ENCODE results near the gene PEX11G. TPM values are rescaled to one million over a fixed set of nuclear protein-coding genes. Genes with fewer than 3 reads are reported as not detected.
"Not testable (repeated sequence)": the region's sequence is repeated elsewhere in the genome, so short reads cannot be mapped to it uniquely, and the experiment has no call there.

Gene PEX11G
- total RNA-seq, 1 experiment from 2014 or later = 1.5 TPM

DNA sequence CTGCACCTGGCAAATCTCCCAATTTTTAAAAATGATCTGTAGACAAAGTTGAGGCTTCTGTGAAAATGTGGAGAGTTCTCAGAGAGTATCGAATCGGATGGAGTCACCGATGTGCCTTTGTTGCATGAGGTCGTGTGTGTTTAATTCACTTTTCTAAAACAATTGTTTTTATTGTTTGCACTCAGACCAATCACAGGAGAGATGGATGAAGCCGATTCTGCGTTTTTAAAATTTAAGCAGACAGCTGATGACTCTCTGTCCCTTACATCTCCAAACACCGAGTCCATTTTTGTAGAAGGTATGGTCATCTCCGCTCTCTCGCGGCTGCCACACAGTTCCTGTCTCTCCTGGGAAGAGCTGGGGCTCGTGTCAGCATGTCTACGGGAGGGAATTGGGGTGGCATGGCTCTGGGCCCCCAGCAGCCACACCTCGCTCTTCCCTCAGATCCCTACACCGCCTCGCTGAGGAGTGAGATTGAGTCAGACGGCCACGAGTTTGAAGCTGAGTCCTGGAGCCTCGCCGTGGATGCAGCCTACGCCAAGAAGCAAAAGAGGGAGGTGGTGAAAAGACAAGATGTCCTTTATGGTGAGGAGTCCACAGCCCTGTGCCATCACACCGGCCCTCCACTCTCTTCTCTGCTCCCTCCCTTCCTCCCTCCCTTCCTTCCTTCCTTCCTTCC is 47.2 kb downstream of the PEX11G start:
- no peak for DNase-seq (ENCODE audit: extremely low read depth, low read depth)

DNA sequence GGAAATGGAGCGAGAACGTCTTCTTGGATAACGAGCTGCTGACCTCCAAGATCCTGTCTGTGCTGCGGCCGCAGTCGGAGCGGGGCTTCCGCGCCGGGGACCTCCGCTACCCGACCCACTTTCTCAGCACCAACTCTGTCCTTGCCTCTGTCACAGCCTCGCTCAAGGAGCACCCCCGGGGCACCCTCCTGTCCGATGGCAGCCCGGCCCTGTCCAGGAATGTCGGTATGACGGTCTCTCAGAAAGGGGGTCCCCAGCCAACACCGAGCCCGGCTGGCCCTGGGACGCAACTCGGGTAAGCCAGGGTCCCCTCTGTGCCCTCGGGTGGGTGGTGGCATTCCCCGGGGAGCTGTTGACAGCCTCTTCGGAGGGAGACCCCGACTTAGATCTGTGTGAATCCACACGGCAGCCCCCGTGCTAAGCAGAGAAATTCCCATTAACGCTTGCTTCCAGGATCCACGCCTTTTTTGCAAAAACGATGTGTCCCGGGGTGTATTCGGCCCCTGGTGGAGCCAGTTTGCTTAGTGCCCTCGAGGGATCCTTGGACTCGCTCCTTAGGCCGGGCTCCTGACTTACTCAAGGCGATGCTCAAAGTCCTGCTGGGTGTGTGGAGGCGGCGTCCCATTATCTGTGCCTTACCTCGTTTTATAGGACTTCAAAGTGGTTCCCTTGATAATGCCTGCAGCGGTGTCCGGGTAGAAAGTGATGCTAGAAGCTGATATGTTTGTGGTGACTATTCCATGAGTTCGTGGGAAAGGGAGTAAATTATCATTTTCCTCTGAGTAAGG is 48.5 kb downstream of the PEX11G start:
- DNase-seq (ENCODE audit: extremely low read depth, low read depth) = no peak

DNA sequence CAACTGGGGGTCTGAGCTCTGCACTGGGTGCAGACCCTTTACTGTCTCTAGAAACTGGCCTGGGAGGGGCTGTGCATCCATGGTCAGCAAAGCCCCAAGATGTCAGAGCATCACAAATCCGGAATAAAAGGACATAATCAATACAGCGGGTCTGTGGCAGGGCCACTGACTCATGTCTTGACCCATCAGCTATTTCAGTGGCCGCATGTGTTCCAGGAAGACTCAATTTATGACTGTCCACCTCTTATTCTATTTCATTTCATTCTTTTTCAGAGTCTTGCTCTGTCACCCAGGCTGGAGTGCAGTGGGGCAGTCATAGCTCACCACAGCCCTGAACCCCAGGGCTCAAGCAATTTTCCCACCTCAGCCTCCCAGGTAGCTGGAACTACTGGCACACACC is 53.2 kb downstream of the PEX11G start:
- no peak for DNase-seq (ENCODE audit: extremely low read depth, low read depth)

DNA sequence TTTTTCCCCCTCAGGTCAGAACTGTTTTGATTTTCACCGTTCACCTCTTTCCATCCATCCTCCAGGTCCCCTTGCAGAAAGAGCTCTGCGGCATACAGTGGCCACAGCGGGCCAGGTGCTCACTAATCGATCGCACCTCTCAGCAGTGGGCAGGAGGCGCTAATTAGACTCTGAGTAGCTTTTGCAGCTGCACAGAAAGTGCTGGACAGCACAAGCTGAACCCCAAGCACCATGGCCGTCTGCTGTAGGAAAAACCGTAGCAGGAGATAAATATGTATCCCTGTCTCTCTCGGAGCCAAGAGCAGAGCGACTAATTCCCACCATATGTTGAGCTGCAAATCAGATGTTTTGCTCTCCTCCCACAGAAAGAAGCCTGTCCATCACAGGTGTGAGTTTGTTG is 54.4 kb downstream of the PEX11G start:
- no peak for DNase-seq (ENCODE audit: extremely low read depth, low read depth)

DNA sequence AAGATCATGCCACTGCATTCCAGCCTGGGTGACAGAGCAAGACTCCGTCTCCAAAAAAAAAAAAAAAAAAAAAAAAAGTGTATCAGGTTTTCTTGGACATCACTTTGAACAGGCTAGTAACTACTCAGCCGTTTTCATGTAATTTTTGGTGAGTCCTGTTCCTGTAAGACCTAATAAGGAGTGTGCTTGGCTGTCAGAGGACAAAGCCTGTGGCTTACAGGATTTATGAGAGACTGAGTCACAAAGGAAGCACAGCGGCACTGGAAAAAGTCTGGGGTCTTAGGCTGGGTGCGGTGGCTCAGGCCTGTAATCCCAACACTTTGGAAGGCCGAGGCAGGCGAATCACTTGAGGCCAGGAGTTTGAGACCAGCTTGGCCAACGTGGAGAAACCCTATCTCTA is 55.4 kb downstream of the PEX11G start:
- DNase-seq (ENCODE audit: extremely low read depth, low read depth) = not testable (repeated sequence)

DNA sequence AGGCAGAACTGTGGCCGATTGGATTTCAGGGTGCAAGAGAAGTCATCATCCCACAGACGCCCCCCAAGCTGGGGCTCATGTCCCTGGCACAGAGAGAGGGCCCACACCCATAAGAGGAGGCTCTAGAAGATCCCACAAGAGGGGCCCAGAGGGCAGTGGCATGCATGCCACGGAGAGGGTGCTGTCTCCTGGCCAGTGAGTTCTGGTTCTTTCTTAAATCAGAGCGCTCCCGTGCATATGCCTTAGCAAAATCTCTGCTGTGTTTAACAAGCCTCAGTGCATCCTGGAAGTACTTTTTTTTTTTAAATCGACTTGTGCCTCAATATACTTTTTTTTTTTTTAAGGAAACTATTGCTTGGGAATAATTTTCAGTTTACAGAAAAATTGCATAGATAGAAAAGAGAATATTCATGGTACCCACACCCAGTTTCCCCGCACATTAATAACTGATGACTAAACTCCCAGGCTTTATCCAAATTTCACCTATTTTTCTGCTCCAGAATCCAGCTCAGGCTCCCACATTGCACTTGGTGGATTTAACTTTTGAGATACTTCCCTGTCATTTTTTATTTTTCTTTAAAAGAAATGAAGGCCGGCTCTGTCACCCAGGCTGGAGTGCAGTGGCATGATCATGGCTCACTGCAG is 59.1 kb downstream of the PEX11G start:
- no peak for DNase-seq (ENCODE audit: extremely low read depth, low read depth)

DNA sequence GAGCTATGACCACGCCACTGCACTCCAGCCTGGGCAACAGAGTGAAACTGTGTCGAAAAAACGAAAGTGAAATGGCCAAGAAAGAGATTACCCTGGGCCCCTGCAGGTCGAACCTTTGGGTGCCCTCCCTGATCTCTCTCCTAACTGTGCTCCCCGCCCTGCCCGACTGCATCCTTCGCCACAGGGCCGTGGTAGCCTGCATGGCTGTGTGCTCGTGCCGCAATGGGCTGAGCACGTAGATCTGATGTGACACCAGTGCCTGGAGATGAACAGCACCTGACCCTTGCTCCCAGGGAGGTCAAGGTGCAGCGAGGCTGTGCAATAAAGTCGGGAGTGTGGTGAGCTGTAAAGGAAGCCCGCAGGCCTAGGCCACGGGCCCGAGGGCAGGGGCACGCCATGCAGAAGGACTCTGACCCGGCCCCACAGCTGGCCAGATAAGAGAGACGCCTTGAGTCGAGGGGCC is 60.2 kb downstream of the PEX11G start:
- DNase-seq (ENCODE audit: extremely low read depth, low read depth) = no peak

DNA sequence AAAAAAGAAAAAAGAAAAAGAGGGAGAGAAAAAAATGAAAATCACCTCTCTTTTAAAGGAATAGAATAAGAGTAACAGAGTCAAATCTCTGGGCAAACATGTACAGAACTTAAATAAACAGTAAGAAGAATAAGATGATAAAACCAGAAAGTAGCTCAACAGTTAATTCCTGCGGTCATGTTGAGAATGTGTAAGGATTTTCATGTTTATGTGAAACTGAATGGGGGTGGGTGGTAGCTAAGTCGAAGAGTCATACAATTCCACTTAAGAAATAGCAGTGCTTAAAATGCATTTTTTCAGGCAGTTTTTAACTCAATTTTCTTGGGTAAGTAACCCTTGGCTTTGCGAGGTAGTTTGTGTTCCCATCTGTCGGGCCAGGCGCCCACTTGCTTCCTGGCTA is 60.9 kb downstream of the PEX11G start:
- DNase-seq (ENCODE audit: extremely low read depth, low read depth) = no peak

DNA sequence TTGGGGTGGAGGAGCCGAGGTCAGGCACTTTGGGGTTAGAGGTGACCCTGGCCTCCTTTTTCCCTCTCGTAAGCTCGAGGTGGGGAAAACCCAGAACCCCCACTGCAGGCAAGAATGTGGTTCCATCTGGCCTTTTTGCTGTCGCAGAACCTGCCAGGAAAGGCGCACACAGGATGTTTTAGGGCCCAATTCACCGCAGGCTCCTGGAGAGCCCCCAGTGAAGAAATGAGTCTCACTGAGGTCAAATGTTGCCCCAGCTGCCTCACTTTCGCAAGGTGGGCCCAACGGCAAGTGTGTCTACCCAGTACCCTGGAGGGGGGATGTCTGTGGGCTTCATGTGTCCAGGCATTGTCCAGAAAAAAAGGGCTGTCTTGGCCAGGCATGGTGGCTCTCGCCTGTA is 61.8 kb downstream of the PEX11G start:
- DNase-seq (ENCODE audit: extremely low read depth, low read depth) = no peak

Other genes starting within 250 kb of the PEX11G start
- 3.6 and 3.8 TPM in 2 replicates for gene INSR, start 194.6 kb downstream of the PEX11G start, total RNA-seq (2014; rRNA removed; shearing (Covaris generic))
- 11.5 TPM in 2 replicates for gene ARHGEF18, start 140.1 kb downstream of the PEX11G start, total RNA-seq (2014; rRNA removed; shearing (Covaris generic))
- 5.9 and 7.6 TPM in 2 replicates for gene ZNF358, start 27.1 kb upstream of the PEX11G start, total RNA-seq (2014; rRNA removed; shearing (Covaris generic))
- 3.3 and 3.9 TPM in 2 replicates for gene MCOLN1, start 33.6 kb upstream of the PEX11G start, total RNA-seq (2014; rRNA removed; shearing (Covaris generic))
- 40.8 and 45.5 TPM in 2 replicates for gene PNPLA6, start 46.7 kb upstream of the PEX11G start, total RNA-seq (2014; rRNA removed; shearing (Covaris generic))
- gene CAMSAP3, start 106.8 kb upstream of the PEX11G start, total RNA-seq (2014; rRNA removed; shearing (Covaris generic)) = 0.35 and 0.89 TPM in 2 replicates
- gene XAB2, start 140.5 kb upstream of the PEX11G start, total RNA-seq (2014; rRNA removed; shearing (Covaris generic)) = 34.8 and 36.0 TPM in 2 replicates
- gene PET100, start 140.8 kb upstream of the PEX11G start, total RNA-seq (2014; rRNA removed; shearing (Covaris generic)) = 20.4 and 20.6 TPM in 2 replicates
- not detected in 2 replicates for gene PCP2, start 144.7 kb upstream of the PEX11G start, total RNA-seq (2014; rRNA removed; shearing (Covaris generic))
- gene STXBP2, start 148.1 kb upstream of the PEX11G start, total RNA-seq (2014; rRNA removed; shearing (Covaris generic)) = 18.9 and 19.4 TPM in 2 replicates
- not detected in 2 replicates for gene RETN, start 180.0 kb upstream of the PEX11G start, total RNA-seq (2014; rRNA removed; shearing (Covaris generic))
- not detected in 2 replicates for gene MCEMP1, start 188.1 kb upstream of the PEX11G start, total RNA-seq (2014; rRNA removed; shearing (Covaris generic))
- 40.2 and 73.1 TPM in 2 replicates for gene TRAPPC5, start 191.8 kb upstream of the PEX11G start, total RNA-seq (2014; rRNA removed; shearing (Covaris generic))
- gene FCER2, start 213.1 kb upstream of the PEX11G start, total RNA-seq (2014; rRNA removed; shearing (Covaris generic)) = not detected in 2 replicates
- gene CLEC4G, start 243.1 kb upstream of the PEX11G start, total RNA-seq (2014; rRNA removed; shearing (Covaris generic)) = not detected in 2 replicates

Measured in NCI-H460 (cell line).